Neural progenitor cell (in vitro differentiated cells): ENCODE results near the gene FAM89B. TPM values are rescaled to one million over a fixed set of nuclear protein-coding genes. Genes with fewer than 3 reads are reported as not detected.

Source experiments
- DNase-seq: peaks from one replicate; pipeline ENCODE4 v3.0.0-alpha.2; 2016; ENCODE audit warnings: low spot score
- H2AFZ ChIP-seq: fragments of 200-600 bp; sonication (generic); replicated peaks from 2 replicates; pipeline ENCODE4 v1.6.1; 2016; ENCODE audit warnings: antibody characterized with exemption
- H3F3A ChIP-seq: fragments of 200-600 bp; sonication (generic); 2 replicates; pipeline ENCODE4 v1.6.1; 2016; ENCODE audit warnings: antibody characterized with exemption, low read depth
- H3K27ac ChIP-seq: fragments of 200-600 bp; sonication (generic); 2 replicates; pipeline ENCODE4 v1.5.1; 2016; ENCODE audit warnings: mild to moderate bottlenecking
- H3K27me3 ChIP-seq: fragments of 200-600 bp; sonication (generic); 2 replicates; pipeline ENCODE4 v1.6.1; 2016; ENCODE audit warnings: mild to moderate bottlenecking, moderate library complexity
- H3K36me3 ChIP-seq: fragments of 200-600 bp; sonication (generic); 2 replicates; pipeline ENCODE4 v1.5.1; 2016
- H3K4me1 ChIP-seq: fragments of 200-600 bp; sonication (generic); 2 replicates; pipeline ENCODE4 v1.6.1; 2016; ENCODE audit warnings: mixed run types
- H3K4me2 ChIP-seq: fragments of 200-600 bp; sonication (generic); 2 replicates; pipeline ENCODE4 v1.6.1; 2016
- H3K4me3 ChIP-seq: fragments of 200-600 bp; sonication (generic); 2 replicates; pipeline ENCODE4 v1.5.1; 2016
- H3K79me2 ChIP-seq: fragments of 200-600 bp; sonication (generic); 2 replicates; pipeline ENCODE4 v1.6.1; 2016; ENCODE audit warnings: low read depth
- H3K9ac ChIP-seq: fragments of 200-600 bp; sonication (generic); 2 replicates; pipeline ENCODE4 v1.6.1; 2016
- H3K9me3 ChIP-seq: fragments of 200-600 bp; sonication (generic); 2 replicates; pipeline ENCODE4 v1.5.1; 2016; ENCODE audit warnings: low read depth
- H4K20me1 ChIP-seq: fragments of 200-600 bp; sonication (generic); 2 replicates; pipeline ENCODE4 v1.6.1; 2016; ENCODE audit warnings: low read depth
- H3K27ac Mint-ChIP-seq: 3 replicates; pipeline ENCODE4 v1.8.0; 2021; ENCODE audit warnings: mixed read lengths
- H3K27me3 Mint-ChIP-seq: 2 replicates; pipeline ENCODE4 v1.8.0; 2022; ENCODE audit warnings: low read depth, mild to moderate bottlenecking, inconsistent platforms, moderate library complexity, mixed read lengths; ENCODE audit not compliant: insufficient read depth
- H3K36me3 Mint-ChIP-seq: 3 replicates; pipeline ENCODE4 v1.8.0; 2021; ENCODE audit warnings: mixed read lengths
- H3K4me1 Mint-ChIP-seq: 3 replicates; pipeline ENCODE4 v1.8.0; 2021; ENCODE audit warnings: mixed read lengths
- H3K4me3 Mint-ChIP-seq: 3 replicates; pipeline ENCODE4 v1.8.0; 2021; ENCODE audit warnings: mild to moderate bottlenecking, moderate library complexity, mixed read lengths
- H3K9me3 Mint-ChIP-seq: 3 replicates; pipeline ENCODE4 v1.8.0; 2020; ENCODE audit warnings: mixed read lengths
- CTCF ChIP-seq: fragments of 200-600 bp; sonication (generic); IDR thresholded peaks from 2 replicates; pipeline ENCODE4 v1.5.1; 2017; ENCODE audit warnings: antibody characterized with exemption, mild to moderate bottlenecking
- EZH2 ChIP-seq: fragments of 200-600 bp; sonication (generic); IDR thresholded peaks from 2 replicates; pipeline ENCODE4 v1.6.1; 2017; ENCODE audit warnings: antibody characterized with exemption, mild to moderate bottlenecking, moderate library complexity
- EZH2phosphoT487 ChIP-seq: fragments of 200-600 bp; sonication (generic); IDR thresholded peaks from 2 replicates; pipeline ENCODE4 v1.6.1; 2017; ENCODE audit warnings: antibody characterized with exemption
- total RNA-seq: library from RNA; depleted of rRNA; stranded (reverse); fragments of >200 nt; gene quantifications from 2 replicates; pipeline ENCODE4 v1.2.3, GENCODE V29; 2015; ENCODE audit warnings: low replicate concordance

Gene FAM89B
- total RNA-seq, 1 donor from 2014 or later = 11.7 TPM

GRCh38 chr11:65615950-65616574 is 43.7 kb downstream of the FAM89B start:
- Mint-ChIP-seq H3K36me3 (peaks cover 5% of the 10 kb centered on the region), H3K4me1 (peaks cover 22% of the 10 kb centered on the region), H3K9me3 (no peaks in the 10 kb centered on the region), H3K4me3 (peak overlapping the region; percentile 93), H3K27ac (peak overlapping the region; percentile 64), H3K27me3 (peaks cover 6% of the 10 kb centered on the region)
- Histone ChIP-seq H3K4me2 (peak overlapping the region; percentile 96), H4K20me1 (peaks cover 29% of the 10 kb centered on the region), H3K9me3 (no peaks in the 10 kb centered on the region), H3K4me1 (peaks cover 19% of the 10 kb centered on the region), H3K27ac (peak overlapping the region; percentile 35), H2AFZ (no peak overlapping the region), H3K36me3 (no peaks in the 10 kb centered on the region), H3K27me3 (no peaks in the 10 kb centered on the region), H3K9ac (peak overlapping the region; percentile 61), H3K79me2 (peaks cover 46% of the 10 kb centered on the region), H3K4me3 (peak overlapping the region; percentile 80), H3F3A (peaks cover 19% of the 10 kb centered on the region)
- TF ChIP-seq EZH2 (no peak), EZH2phosphoT487 (no peak), CTCF (no peak)
- DNase-seq = peak; percentile 69

GRCh38 chr11:65616575-65617001 is 44.2 kb downstream of the FAM89B start:
- Histone ChIP-seq H3K27me3 (no peaks in the 10 kb centered on the region), H2AFZ (no peak overlapping the region), H3K27ac (no peak overlapping the region), H3K9ac (peak overlapping the region; percentile 61), H3K4me2 (peak overlapping the region; percentile 96), H3K4me3 (peak overlapping the region; percentile 80), H3K4me1 (peaks cover 19% of the 10 kb centered on the region), H3K36me3 (no peaks in the 10 kb centered on the region), H3K79me2 (peaks cover 46% of the 10 kb centered on the region), H3F3A (peaks cover 19% of the 10 kb centered on the region), H3K9me3 (no peaks in the 10 kb centered on the region), H4K20me1 (peaks cover 27% of the 10 kb centered on the region)
- TF ChIP-seq EZH2 (no peak), CTCF (no peak), EZH2phosphoT487 (no peak)
- Mint-ChIP-seq H3K4me3 (peak overlapping the region; percentile 92), H3K4me1 (peaks cover 22% of the 10 kb centered on the region), H3K9me3 (no peaks in the 10 kb centered on the region), H3K27me3 (peaks cover 7% of the 10 kb centered on the region), H3K36me3 (peaks cover 5% of the 10 kb centered on the region), H3K27ac (peak overlapping the region; percentile 64)
- DNase-seq = no peak

GRCh38 chr11:65617136-65617850 is 45.0 kb downstream of the FAM89B start:
- peak overlapping the region; percentile 92 for H3K4me3 Mint-ChIP-seq
- H3F3A ChIP-seq = peaks cover 14% of the 10 kb centered on the region
- DNase-seq = no peak
- peaks cover 7% of the 10 kb centered on the region for H3K27me3 Mint-ChIP-seq
- H3K36me3 ChIP-seq = no peaks in the 10 kb centered on the region
- H3K4me3 ChIP-seq = no peak overlapping the region
- H3K79me2 ChIP-seq = peaks cover 41% of the 10 kb centered on the region
- peaks cover 20% of the 10 kb centered on the region for H4K20me1 ChIP-seq
- no peak overlapping the region for H2AFZ ChIP-seq
- H3K36me3 Mint-ChIP-seq = peaks cover 5% of the 10 kb centered on the region
- H3K9me3 ChIP-seq = no peaks in the 10 kb centered on the region
- no peak overlapping the region for H3K27ac Mint-ChIP-seq
- H3K4me1 ChIP-seq = peaks cover 15% of the 10 kb centered on the region
- H3K9me3 Mint-ChIP-seq = no peaks in the 10 kb centered on the region
- no peak overlapping the region for H3K27ac ChIP-seq
- H3K9ac ChIP-seq = no peak overlapping the region
- H3K4me1 Mint-ChIP-seq = peaks cover 17% of the 10 kb centered on the region
- no peaks in the 10 kb centered on the region for H3K27me3 ChIP-seq
- H3K4me2 ChIP-seq = peak overlapping the region; percentile 96
- no peak for TF ChIP-seq EZH2
- TF ChIP-seq CTCF = no peak
- TF ChIP-seq EZH2phosphoT487 = no peak
